ENCODE results near the gene KAT8. TPM values are rescaled to one million over a fixed set of nuclear protein-coding genes. Genes with fewer than 3 reads are reported as not detected.
A peak's percentile ranks its signal among the peaks of the same experiment; 100 is the strongest.

KAT8 gene
- total and polyA plus RNA-seq, 9 of the 15 experiments (the other 6 are each of a cell fraction or from before 2014, with no cell fraction given): 10.0 to 98.5 (median 76.4) TPM

DNA sequence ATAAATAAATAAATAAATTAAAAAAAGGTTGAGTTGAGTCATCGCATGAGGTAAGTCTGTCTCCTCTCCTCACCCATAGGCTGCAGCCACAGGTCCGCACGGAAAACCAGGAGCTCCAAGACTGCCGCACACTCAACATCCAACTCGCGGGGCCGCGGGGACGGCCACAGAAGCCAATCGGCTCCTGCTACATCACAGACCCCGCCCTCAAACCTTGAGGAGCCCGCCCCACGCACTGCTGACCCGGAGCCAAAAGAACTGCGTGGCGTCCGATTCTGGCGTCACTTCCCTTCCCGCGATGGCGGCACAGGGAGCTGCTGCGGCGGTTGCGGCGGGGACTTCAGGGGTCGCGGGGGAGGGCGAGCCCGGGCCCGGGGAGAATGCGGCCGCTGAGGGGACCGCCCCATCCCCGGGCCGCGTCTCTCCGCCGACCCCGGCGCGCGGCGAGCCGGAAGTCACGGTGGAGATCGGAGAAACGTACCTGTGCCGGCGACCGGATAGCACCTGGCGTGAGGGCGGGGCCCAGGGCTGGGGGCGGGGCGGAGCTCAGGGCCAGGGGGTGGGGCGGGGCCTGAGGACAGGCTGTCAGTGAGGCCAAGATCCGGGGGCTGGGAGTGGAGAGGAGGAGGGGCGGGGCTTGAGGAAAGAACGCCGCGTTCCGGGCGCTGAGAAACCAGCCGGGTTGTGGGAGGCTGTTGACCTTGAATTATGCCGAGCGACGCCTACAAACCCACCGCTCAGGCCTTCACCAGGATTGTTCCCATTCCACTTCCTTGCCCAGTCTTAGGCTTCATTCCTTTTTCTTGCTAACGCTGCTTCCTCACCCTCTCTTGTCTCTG lies at the start of gene KAT8 (continued):
- no peak for TF ChIP-seq RBM15 (IDR thresholded peaks at IDR 0.05; ENCODE audit: insufficient read depth, low read length)
- no peak for TF ChIP-seq NBN (IDR thresholded peaks at IDR 0.05; ENCODE audit: low read depth)
- TF ChIP-seq, protein P1, sequence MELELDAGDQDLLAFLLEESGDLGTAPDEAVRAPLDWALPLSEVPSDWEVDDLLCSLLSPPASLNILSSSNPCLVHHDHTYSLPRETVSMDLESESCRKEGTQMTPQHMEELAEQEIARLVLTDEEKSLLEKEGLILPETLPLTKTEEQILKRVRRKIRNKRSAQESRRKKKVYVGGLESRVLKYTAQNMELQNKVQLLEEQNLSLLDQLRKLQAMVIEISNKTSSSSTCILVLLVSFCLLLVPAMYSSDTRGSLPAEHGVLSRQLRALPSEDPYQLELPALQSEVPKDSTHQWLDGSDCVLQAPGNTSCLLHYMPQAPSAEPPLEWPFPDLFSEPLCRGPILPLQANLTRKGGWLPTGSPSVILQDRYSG (tag; conservative IDR thresholded peaks at IDR 0.05; ENCODE audit: low read depth): no peak
- TF ChIP-seq NR2C1 (IDR thresholded peaks at IDR 0.05): peak; percentile 99
- TF ChIP-seq NR2C1 (tag; IDR thresholded peaks at IDR 0.05): peak; percentile 99
- TF ChIP-seq, protein P2, sequence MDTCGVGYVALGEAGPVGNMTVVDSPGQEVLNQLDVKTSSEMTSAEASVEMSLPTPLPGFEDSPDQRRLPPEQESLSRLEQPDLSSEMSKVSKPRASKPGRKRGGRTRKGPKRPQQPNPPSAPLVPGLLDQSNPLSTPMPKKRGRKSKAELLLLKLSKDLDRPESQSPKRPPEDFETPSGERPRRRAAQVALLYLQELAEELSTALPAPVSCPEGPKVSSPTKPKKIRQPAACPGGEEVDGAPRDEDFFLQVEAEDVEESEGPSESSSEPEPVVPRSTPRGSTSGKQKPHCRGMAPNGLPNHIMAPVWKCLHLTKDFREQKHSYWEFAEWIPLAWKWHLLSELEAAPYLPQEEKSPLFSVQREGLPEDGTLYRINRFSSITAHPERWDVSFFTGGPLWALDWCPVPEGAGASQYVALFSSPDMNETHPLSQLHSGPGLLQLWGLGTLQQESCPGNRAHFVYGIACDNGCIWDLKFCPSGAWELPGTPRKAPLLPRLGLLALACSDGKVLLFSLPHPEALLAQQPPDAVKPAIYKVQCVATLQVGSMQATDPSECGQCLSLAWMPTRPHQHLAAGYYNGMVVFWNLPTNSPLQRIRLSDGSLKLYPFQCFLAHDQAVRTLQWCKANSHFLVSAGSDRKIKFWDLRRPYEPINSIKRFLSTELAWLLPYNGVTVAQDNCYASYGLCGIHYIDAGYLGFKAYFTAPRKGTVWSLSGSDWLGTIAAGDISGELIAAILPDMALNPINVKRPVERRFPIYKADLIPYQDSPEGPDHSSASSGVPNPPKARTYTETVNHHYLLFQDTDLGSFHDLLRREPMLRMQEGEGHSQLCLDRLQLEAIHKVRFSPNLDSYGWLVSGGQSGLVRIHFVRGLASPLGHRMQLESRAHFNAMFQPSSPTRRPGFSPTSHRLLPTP (IDR thresholded peaks at IDR 0.05; ENCODE audit: borderline replicate concordance, extremely low read depth, insufficient read length): no peak
- 0 out of 2 replicates have a peak, but pooled peaks have one; percentile 69 for TF ChIP-seq ZC3H11A (IDR thresholded peaks at IDR 0.05; ENCODE audit: low read depth, low read length)
- TF ChIP-seq, protein P3, sequence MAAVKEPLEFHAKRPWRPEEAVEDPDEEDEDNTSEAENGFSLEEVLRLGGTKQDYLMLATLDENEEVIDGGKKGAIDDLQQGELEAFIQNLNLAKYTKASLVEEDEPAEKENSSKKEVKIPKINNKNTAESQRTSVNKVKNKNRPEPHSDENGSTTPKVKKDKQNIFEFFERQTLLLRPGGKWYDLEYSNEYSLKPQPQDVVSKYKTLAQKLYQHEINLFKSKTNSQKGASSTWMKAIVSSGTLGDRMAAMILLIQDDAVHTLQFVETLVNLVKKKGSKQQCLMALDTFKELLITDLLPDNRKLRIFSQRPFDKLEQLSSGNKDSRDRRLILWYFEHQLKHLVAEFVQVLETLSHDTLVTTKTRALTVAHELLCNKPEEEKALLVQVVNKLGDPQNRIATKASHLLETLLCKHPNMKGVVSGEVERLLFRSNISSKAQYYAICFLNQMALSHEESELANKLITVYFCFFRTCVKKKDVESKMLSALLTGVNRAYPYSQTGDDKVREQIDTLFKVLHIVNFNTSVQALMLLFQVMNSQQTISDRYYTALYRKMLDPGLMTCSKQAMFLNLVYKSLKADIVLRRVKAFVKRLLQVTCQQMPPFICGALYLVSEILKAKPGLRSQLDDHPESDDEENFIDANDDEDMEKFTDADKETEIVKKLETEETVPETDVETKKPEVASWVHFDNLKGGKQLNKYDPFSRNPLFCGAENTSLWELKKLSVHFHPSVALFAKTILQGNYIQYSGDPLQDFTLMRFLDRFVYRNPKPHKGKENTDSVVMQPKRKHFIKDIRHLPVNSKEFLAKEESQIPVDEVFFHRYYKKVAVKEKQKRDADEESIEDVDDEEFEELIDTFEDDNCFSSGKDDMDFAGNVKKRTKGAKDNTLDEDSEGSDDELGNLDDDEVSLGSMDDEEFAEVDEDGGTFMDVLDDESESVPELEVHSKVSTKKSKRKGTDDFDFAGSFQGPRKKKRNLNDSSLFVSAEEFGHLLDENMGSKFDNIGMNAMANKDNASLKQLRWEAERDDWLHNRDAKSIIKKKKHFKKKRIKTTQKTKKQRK (IDR thresholded peaks at IDR 0.05; ENCODE audit: borderline replicate concordance, low read depth, low read length): no peak
- no peak for TF ChIP-seq BRD9 (IDR thresholded peaks at IDR 0.05; ENCODE audit: low read depth, partially characterized antibody)
- peak; percentile 67; the same call in 1 of the 2 replicates for TF ChIP-seq GATAD2A (IDR thresholded peaks at IDR 0.05)
- TF ChIP-seq COPS2 (conservative IDR thresholded peaks at IDR 0.05): no peak
- TF ChIP-seq ZNF778 (CRISPR knock-in tag; IDR thresholded peaks at IDR 0.05): no peak
- TF ChIP-seq EHMT2 (IDR thresholded peaks at IDR 0.05): no peak
- TF ChIP-seq, protein P4, sequence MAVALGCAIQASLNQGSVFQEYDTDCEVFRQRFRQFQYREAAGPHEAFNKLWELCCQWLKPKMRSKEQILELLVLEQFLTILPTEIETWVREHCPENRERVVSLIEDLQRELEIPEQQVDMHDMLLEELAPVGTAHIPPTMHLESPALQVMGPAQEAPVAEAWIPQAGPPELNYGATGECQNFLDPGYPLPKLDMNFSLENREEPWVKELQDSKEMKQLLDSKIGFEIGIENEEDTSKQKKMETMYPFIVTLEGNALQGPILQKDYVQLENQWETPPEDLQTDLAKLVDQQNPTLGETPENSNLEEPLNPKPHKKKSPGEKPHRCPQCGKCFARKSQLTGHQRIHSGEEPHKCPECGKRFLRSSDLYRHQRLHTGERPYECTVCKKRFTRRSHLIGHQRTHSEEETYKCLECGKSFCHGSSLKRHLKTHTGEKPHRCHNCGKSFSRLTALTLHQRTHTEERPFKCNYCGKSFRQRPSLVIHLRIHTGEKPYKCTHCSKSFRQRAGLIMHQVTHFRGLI (CRISPR knock-in tag; IDR thresholded peaks at IDR 0.05): no peak
- no peak for TF ChIP-seq SMC3 (conservative IDR thresholded peaks at IDR 0.05; ENCODE audit: insufficient read depth, low read depth, low read length)
- TF ChIP-seq JUN (IDR thresholded peaks at IDR 0.05; ENCODE audit: borderline replicate concordance, low read depth, low read length): peak; percentile 63; the same call in 1 of the 2 replicates
- TF ChIP-seq JUN (CRISPR knock-in tag; IDR thresholded peaks at IDR 0.05; ENCODE audit: borderline replicate concordance): no peak
- TF ChIP-seq, protein P5, sequence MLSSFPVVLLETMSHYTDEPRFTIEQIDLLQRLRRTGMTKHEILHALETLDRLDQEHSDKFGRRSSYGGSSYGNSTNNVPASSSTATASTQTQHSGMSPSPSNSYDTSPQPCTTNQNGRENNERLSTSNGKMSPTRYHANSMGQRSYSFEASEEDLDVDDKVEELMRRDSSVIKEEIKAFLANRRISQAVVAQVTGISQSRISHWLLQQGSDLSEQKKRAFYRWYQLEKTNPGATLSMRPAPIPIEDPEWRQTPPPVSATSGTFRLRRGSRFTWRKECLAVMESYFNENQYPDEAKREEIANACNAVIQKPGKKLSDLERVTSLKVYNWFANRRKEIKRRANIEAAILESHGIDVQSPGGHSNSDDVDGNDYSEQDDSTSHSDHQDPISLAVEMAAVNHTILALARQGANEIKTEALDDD (IDR thresholded peaks at IDR 0.05): no peak; the same call in 1 of the 2 replicates
